GM12873 (cell line): ENCODE results near the gene NT5DC3.

Experiments used
- TF ChIP-seq, protein P1 (sequence below): IDR thresholded peaks from 2 replicates; pipeline ENCODE4 v1.5.1; 2012; ENCODE audit warnings: low read depth, mild to moderate bottlenecking, moderate library complexity, low read length, control low read depth; ENCODE audit not compliant: insufficient read depth; ENCODE audit errors: missing control alignments

NT5DC3 gene

DNA sequence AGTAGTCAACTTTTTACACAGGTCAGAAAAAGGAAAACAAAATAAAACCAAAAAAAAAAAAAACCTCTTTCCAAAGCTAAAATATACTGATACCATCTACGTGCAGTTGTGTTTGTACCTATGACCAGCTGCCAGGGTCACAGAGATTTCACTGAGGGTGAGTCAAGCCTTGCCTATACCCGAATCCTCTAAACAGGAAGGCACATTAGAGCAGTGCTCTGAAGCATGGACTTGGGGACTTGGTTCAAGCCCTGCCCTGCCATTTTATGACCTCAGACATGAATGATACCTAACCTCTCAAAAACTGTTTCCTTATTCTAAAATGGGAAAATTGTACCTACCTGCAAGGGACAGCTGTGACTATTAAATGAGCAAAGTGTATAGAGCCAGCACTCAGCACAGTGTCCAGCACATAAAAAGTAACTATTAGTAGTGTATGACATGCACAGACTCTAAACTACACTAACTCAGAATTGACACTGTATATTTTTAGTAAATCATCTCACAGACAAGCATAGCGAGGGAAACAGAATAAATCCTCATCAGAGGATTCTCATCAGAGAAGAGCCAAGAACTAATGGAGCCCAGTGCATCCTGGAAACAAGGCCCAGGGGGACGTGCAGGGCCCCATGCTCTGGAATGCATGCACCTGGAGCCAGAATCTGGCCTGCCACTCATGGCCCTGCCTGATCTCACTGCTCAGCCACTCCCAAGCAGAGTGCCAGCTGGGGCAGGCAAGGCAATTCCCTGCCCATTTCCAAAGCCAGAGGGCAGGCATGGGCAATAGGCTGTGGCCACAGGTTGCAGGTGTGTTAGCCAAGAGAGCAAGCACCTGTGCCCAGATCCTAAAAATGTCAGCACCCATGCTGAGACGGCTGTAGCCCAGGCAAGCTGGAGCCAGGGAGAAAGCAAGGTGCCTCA is 57.0 kb downstream of the NT5DC3 start:
- TF ChIP-seq, protein P1, sequence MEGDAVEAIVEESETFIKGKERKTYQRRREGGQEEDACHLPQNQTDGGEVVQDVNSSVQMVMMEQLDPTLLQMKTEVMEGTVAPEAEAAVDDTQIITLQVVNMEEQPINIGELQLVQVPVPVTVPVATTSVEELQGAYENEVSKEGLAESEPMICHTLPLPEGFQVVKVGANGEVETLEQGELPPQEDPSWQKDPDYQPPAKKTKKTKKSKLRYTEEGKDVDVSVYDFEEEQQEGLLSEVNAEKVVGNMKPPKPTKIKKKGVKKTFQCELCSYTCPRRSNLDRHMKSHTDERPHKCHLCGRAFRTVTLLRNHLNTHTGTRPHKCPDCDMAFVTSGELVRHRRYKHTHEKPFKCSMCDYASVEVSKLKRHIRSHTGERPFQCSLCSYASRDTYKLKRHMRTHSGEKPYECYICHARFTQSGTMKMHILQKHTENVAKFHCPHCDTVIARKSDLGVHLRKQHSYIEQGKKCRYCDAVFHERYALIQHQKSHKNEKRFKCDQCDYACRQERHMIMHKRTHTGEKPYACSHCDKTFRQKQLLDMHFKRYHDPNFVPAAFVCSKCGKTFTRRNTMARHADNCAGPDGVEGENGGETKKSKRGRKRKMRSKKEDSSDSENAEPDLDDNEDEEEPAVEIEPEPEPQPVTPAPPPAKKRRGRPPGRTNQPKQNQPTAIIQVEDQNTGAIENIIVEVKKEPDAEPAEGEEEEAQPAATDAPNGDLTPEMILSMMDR: no peak

DNA sequence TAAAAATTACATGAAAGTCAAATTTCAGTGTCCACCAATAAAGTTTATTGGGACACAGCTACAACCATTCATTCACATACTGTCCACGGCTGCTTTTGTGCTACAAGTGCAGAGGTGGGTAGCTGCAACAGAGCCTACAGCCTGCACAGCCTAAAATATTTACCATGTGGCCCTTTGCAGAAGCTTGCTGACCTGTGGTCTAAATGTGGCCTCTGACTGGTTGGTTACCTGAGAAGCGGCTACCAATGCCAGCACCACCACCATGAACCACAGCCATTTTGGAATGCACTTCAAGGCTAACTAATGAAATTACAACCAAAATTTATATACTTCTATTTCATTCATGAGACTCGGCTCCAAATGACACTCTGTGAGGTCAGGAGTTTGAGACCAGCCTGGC is 58.6 kb downstream of the NT5DC3 start:
- TF ChIP-seq, protein P1: no peak

DNA sequence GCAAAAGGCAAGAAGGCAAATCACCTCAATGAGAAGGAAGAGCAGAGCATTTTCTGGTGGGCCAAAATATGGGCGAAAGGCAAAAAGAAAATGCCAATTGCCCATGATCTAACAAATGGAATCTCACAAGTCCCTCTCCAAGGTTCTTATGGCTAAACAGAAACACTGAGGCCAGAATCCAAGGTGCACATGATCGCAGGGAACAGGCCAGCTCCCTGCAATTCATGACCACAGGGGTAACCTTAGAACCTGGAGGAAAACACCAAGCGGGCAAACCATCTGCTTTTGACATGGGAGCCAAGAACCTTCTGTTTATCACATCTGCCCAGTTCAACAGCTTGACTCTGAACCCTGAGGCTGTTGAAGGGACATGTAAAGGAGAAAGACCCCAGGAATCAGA is 60.0 kb downstream of the NT5DC3 start:
- TF ChIP-seq, protein P1: no peak

DNA sequence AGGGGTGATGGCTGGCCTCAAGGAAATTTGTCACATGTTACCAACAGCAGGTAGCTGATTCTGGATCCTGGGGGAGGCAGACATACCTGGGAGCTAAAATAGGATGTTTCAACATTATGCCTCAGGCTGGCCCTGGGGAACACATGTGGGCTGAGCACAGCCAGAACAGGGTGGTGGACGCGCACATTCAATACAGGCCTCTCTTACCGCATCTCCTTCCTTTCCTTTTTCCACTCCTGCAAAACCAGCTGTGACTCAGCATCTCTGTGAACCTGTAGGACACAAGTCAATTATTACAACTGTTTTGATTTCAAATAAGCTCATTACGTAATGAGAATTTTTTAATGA is 61.0 kb downstream of the NT5DC3 start:
- TF ChIP-seq, protein P1: no peak

DNA sequence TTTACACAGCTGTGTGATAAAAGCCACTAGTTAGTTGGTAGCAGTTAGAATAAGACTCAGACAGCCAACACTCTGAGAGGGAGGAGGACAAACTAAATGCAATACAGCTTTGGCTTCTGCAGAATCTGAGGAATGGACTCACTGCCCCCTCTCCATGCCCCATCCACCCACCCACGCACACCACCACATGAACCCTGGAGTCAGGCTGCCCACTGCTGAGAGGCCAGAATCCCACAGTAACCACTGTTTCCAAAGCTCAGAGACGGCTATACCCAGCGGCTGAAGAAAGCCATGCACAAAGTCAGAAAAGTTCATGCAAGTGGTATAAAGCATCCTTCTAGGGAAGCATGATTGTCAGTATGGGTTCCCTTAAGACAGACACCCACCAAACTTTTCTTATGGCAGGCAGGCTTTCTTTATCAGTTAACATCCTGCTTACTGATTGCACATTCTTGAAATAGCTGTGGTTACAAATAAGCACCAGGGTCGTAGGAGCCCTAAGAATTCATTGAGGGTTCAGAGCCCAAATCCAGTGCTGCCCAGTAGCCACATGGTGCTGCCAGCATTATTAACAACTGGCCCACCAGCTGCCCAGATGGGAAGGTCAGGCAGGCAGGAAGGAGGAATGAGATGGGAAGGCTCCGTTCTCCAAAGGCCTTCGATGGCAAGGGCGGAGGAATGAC is 61.5 kb downstream of the NT5DC3 start:
- TF ChIP-seq, protein P1: no peak

DNA sequence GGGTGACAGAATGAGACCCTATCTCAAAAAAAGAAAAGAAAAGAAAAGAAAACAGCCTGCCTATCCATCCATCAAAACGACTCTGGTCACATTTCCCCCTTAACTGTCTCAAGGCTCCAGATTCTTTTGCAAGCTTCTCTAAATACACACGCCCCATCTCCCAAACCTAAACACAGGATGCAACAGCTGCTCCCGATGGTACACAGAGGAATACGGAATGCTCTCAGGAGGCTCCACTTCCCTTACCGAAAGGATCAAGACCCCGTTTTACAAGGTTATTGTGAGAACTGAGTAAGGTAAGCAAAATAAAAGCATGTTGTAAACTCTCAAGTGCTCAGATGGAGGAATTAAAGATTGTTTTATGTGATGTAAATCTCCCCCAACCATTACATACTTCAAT is 62.3 kb downstream of the NT5DC3 start:
- TF ChIP-seq, protein P1: no peak

DNA sequence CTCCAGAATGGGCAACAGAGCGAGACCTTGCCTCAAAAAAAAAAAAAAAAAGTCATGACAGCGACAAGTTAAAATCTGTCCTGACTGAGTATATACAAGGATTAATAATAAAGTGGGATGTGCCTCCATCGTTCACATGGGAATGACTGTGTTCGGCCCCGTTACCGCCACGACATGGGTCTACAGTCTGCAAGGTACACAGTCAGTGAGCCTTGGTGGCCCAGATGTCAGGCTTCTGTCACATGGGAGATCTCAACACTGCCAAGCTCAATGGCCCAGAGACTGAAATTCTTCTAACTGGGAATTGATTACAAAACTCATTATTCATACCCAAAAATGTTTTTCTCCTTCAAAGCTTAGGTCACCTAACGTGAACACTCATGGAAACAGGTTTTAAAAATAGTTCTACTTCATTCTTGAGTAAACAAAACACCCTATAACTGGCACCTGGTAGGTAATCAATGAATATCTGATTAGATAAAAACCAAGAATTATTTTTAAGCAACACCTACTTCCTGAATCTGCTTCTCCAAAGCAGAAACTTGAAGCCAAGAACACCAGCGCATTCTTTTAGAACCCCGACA is 66.0 kb downstream of the NT5DC3 start:
- TF ChIP-seq, protein P1: no peak
